ENCODE results near the gene WIPF2. TPM values are rescaled to one million over a fixed set of nuclear protein-coding genes. Genes with fewer than 3 reads are reported as not detected.
A peak's percentile ranks its signal among the peaks of the same experiment; 100 is the strongest.

Gene WIPF2
- total RNA-seq, 1 donor from 2014 or later, result 11.2 TPM

- peak overlapping the region in 1 of 2 donors; percentile 40 for H3K4me3 ChIP-seq
- no peak for DNase-seq (ENCODE audit: low spot score in 2 of 2)
- no peaks in the 10 kb centered on the region for H3K27me3 ChIP-seq
- no peaks in the 10 kb centered on the region for H3K9me3 ChIP-seq
- peak overlapping the region; percentile 82 for H3K27ac ChIP-seq
- TF ChIP-seq CTCF (IDR thresholded peaks at IDR 0.05), result no peak
- H3K36me3 ChIP-seq, result no peaks in the 10 kb centered on the region
- H3K4me1 ChIP-seq, result peaks cover 60 to 89% of the 10 kb centered on the region in 2 donors
- intact Hi-C loops (cut with DNase I), result no loop called here
Measured at GRCh38 chr17:40330850-40331470, 111.9 kb downstream of the WIPF2 start.

DNA sequence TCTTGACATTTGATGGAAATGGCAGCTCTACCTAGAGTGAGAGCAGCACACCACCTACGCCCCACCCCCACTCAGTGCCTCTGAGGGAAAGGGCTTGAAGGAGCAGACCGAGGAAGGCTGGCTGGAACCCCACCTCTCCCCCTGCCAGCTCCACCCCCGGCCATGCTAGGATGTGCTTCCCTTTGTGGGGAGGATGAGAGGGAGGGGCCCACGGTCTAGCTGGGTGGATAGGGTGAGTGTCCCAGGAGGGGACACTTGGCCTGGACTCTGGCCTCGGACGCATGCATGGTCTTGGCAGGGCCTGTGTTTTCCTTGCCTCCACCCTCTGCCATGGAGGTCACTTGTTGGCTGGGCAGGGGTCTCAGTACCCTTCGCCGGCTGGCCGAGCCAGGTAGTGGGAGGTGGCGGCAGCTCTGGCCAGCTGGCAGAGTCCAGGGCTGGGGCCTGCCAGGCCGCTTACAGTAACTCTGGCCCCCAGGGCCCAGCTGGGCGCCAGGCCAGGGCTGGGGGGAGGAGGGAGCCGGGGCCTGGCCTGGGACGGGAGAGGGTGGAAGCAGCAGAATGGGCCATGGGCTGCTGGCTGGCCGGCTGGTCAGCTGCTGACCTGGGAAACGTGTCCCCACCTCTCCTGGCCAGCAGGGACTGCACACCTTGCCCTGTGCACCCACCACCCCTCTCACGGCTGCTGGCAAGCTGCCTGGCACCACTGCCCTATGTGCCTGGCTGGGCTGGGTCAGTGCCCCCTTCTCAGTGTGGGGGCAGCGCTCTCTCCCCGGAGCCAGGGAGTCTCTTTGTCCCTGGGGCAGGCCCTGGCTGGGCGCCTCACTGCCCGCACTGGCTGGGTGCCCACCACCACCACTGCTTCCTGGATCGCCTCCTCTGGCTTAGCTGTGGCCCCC is 112.9 kb downstream of the WIPF2 start:
- no peak for TF ChIP-seq CTCF (IDR thresholded peaks at IDR 0.05)
- peak overlapping the region; percentile 36 to 40 for H3K4me3 ChIP-seq
- peak overlapping the region; percentile 82 for H3K27ac ChIP-seq
- H3K9me3 ChIP-seq, result no peaks in the 10 kb centered on the region
- H3K27me3 ChIP-seq, result no peaks in the 10 kb centered on the region
- no peaks in the 10 kb centered on the region for H3K36me3 ChIP-seq
- DNase-seq (ENCODE audit: low spot score in 2 of 2), result peak; percentile 72 to 95
- peaks cover 51 to 82% of the 10 kb centered on the region in 2 donors for H3K4me1 ChIP-seq
- intact Hi-C loops (cut with DNase I), result loop anchor here (1.0 kb wide), 2 partner anchors 9 to 10 kb away; no protein-coding TSS in a partner anchor

Other genes starting within 250 kb of the WIPF2 start
- gene PSMD3, start 238.5 kb upstream of the WIPF2 start, total RNA-seq, result 93.1 TPM
- gene CSF3, start 203.9 kb upstream of the WIPF2 start, total RNA-seq, result 0.43 TPM
- 176 TPM for gene MED24, start 164.9 kb upstream of the WIPF2 start, total RNA-seq
- 35.4 TPM for gene THRA, start 156.3 kb upstream of the WIPF2 start, total RNA-seq
- 0.43 TPM for gene NR1D1, start 118.7 kb upstream of the WIPF2 start, total RNA-seq
- 82.5 TPM for gene MSL1, start 97.3 kb upstream of the WIPF2 start, total RNA-seq
- gene CASC3, start 78.8 kb upstream of the WIPF2 start, total RNA-seq, result 48.9 TPM
- 8.7 TPM for gene RAPGEFL1, start 41.8 kb upstream of the WIPF2 start, total RNA-seq
- 1.2 TPM for gene CDC6, start 68.6 kb downstream of the WIPF2 start, total RNA-seq
- 77.3 TPM for gene RARA, start 89.9 kb downstream of the WIPF2 start, total RNA-seq
- gene GJD3, start 145.4 kb downstream of the WIPF2 start, total RNA-seq, result not detected
- 0.11 TPM for gene TOP2A, start 198.6 kb downstream of the WIPF2 start, total RNA-seq
- gene IGFBP4, start 224.1 kb downstream of the WIPF2 start, total RNA-seq, result 1,295 TPM

Data from ascending aorta (tissue), 2 donors.